Kidney (tissue), 14 donors: Measurements from ENCODE around the gene NUP35. TPM values are rescaled to one million over a fixed set of nuclear protein-coding genes. Genes with fewer than 3 reads are reported as not detected.

ENCODE experiments used
- DNase-seq, 5 donors: peaks; one replicate each; pipeline ENCODE4 v3.0.0-alpha.2; 2013 to 2020
- FAIRE-seq: peaks from 2 replicates; lab custom pipeline; 2012; peaks lifted over from hg19 to GRCh38; lab: Jason Lieb, UNC
- H3K27ac ChIP-seq, 2 donors: one replicate each; pipeline ENCODE4 v1.7.0; 2013; ENCODE audit warnings: low read depth in 2 of 2, low read length in 2 of 2, inconsistent platforms in 1 of 2
- H3K27me3 ChIP-seq: one replicate; pipeline ENCODE4 v1.7.1; 2013; ENCODE audit warnings: low read length, inconsistent platforms; ENCODE audit not compliant: control insufficient read depth, insufficient read depth
- H3K36me3 ChIP-seq, 3 donors: one replicate each; pipeline versions ENCODE4 v1.7.0 to v1.7.1; 2013; ENCODE audit warnings: low read length in 3 of 3, control low read depth in 1 of 3, inconsistent platforms in 1 of 3; ENCODE audit not compliant: insufficient read depth in 3 of 3, control insufficient read depth in 2 of 3
- H3K4me1 ChIP-seq, 3 donors: one replicate each; pipeline versions ENCODE4 v1.7.0 to v1.7.1; 2013; ENCODE audit warnings: low read length in 3 of 3, inconsistent platforms in 1 of 3, low read depth in 1 of 3; ENCODE audit not compliant: control insufficient read depth in 2 of 3, insufficient read depth in 2 of 3
- H3K4me3 ChIP-seq, 3 donors: one replicate each; pipeline versions ENCODE4 v1.7.0 to v1.8.1; 2013; ENCODE audit warnings: low read length in 3 of 3, control low read depth in 1 of 3, inconsistent platforms in 1 of 3
- H3K9ac ChIP-seq, 3 donors: one replicate each; pipeline versions ENCODE4 v1.7.0 to v1.7.1; 2013; ENCODE audit warnings: low read length in 3 of 3, control low read depth in 1 of 3, inconsistent platforms in 1 of 3
- H3K9me3 ChIP-seq, 3 donors: one replicate each; pipeline versions ENCODE4 v1.7.0 to v1.7.1; 2013; ENCODE audit warnings: low read length in 3 of 3, control low read depth in 1 of 3, inconsistent platforms in 1 of 3; ENCODE audit not compliant: control insufficient read depth in 2 of 3, insufficient read depth in 1 of 3
- CTCF ChIP-seq: IDR thresholded peaks from 3 replicates; pipeline ENCODE4 v1.5.1; 2012; ENCODE audit warnings: mild to moderate bottlenecking, moderate library complexity, borderline replicate concordance; ENCODE audit not compliant: insufficient read depth; ENCODE audit errors: extremely low read depth
- intact Hi-C: fragments of 100-400 bp; cut with DNase I; formaldehyde crosslinking; loops from one replicate; pipeline ENCODE4 v1.11.1; 2022
- polyA plus RNA-seq: library from polyadenylated mRNA; stranded (reverse); fragments of 350-450 nt; fragmentation: Illumina TruSeq; extraction: RNeasy Lipid Tissue Mini Kit (QIAGEN cat#74804); gene quantifications from one replicate; pipeline ENCODE4 v1.2.3, GENCODE V29; 2014; ENCODE audit warnings: low read depth, low replicate concordance; ENCODE audit not compliant: insufficient read depth
- total RNA-seq: library from RNA; stranded (reverse); fragmentation: NEBNext Ultra II Directional; extraction: Animal tissue kit (Norgen Biotek cat#: 25700); gene quantifications from one replicate; pipeline ENCODE4 v1.2.1, GENCODE V29; 2021
- donor health status: control.
- donor health status: control.
- donor health status: control.
- donor health status: control.
- donor health status: control.
- donor health status: DM: yes; HTN: yes; CAD: no.
- donor health status: Normal renal cell carcinoma (clear cell type).

NUP35 gene
- total and polyA plus RNA-seq, 2 donors from 2014 or later: 12.3 to 17.9 TPM

- Histone ChIP-seq H3K27ac (no peak overlapping the region), H3K4me1 (no peaks in the 10 kb centered on the region), H3K27me3 (no peaks in the 10 kb centered on the region), H3K9ac (no peak overlapping the region), H3K9me3 (no peaks in the 10 kb centered on the region), H3K4me3 (no peak overlapping the region), H3K36me3 (peaks cover 0 to 3% (median 0%) of the 10 kb centered on the region in 3 donors)
- intact Hi-C loops: no loop called here
- DNase-seq (no peak), FAIRE-seq (no peak)
- no peak for TF ChIP-seq CTCF
These were observed 32.9 kb downstream of the NUP35 start for GRCh38 chr2:183157131-183157530.

GRCh38 chr2:183162362-183162761, 38.1 kb downstream of the NUP35 start:
- H3K4me3 ChIP-seq: no peak overlapping the region
- no peaks in the 10 kb centered on the region for H3K4me1 ChIP-seq
- no peak overlapping the region for H3K9ac ChIP-seq
- DNase-seq (no peak), FAIRE-seq (no peak)
- H3K27me3 ChIP-seq: no peaks in the 10 kb centered on the region
- H3K27ac ChIP-seq: no peak overlapping the region
- intact Hi-C loops: no loop called here
- TF ChIP-seq CTCF: no peak
- no peaks in the 10 kb centered on the region for H3K9me3 ChIP-seq
- peaks cover 0 to 11% (median 3%) of the 10 kb centered on the region in 3 donors for H3K36me3 ChIP-seq

- H3K36me3 ChIP-seq: peaks cover 0 to 11% (median 3%) of the 10 kb centered on the region in 3 donors
- H3K9me3 ChIP-seq: no peaks in the 10 kb centered on the region
- H3K27ac ChIP-seq: no peak overlapping the region
- H3K27me3 ChIP-seq: no peaks in the 10 kb centered on the region
- FAIRE-seq: no peak
- H3K4me1 ChIP-seq: no peaks in the 10 kb centered on the region
- TF ChIP-seq CTCF: no peak
- intact Hi-C loops: no loop called here
- H3K9ac ChIP-seq: no peak overlapping the region
- no peak overlapping the region for H3K4me3 ChIP-seq
- no peak for DNase-seq
These were observed 39.8 kb downstream of the NUP35 start for GRCh38 chr2:183163821-183164649.
